ENCODE results near the gene RNF115. TPM values are rescaled to one million over a fixed set of nuclear protein-coding genes. Genes with fewer than 3 reads are reported as not detected.

RNF115 gene
- total and polyA plus RNA-seq, 2 of the 13 experiments (the other 11 are each of a cell fraction or from before 2014, with no cell fraction given): 6.0 to 10.1 TPM

DNA sequence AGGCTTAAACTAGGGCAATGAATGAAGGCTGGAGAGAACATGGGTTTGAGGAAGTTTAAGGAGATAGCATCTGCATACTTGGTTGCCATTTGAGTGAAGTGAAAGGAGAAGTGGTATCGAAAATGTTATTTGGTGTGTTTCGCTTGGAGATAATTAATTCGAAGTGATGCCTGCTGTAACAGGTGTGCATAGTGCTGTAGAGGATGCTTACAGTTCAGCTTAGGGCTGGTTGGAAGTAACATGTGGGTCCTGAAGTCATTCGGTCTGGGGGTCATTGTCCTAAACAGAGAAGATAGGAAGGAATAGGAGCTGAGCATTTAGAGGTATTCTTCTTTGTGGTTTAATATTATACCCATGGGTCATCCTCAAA lies 21.2 kb upstream of the RNF115 start:
- FAIRE-seq: no peak
- WGBS (ENCODE audit: low lambda C conversion rate): 11% methylated on average over 4 of the region's 4 CpGs
- H3K9ac ChIP-seq (ENCODE audit: insufficient read depth, low read depth, low read length): peak overlapping the region; percentile 68; the same call in 1 of the 2 replicates

More for the DNA sequence above, 21.2 kb upstream of the RNF115 start:
- intact Hi-C loops (cut with micrococcal nuclease; ENCODE audit: unreplicated experiment): loop anchor here (1.0 kb wide), 1 partner anchor 168 kb away; no protein-coding TSS in a partner anchor
- peaks cover 10 to 26% of the 10 kb centered on the region in 2 experiments for H3K36me3 ChIP-seq (replicated peaks in 1 of 2; ENCODE audit: control insufficient read depth in 1 of 2, insufficient read depth in 2 of 2, low read length in 2 of 2)
- H3K27ac ChIP-seq (ENCODE audit: extremely low read length, insufficient read depth, low read length): no peak overlapping the region
- ChIA-PET POLR2A (interaction anchor here (0.8 to 4.5 kb wide), 12 partner anchors 10 to 113 kb away, joined by 3 to 44 read pairs (median 4); partner anchors contain the start of genes LIX1L, PIAS3, POLR3C and RBM8A), CTCF (ENCODE audit: low intra/inter-chr PET ratio, low total read pairs) (interaction anchor here (0.6 to 2.5 kb wide), 2 partner anchors 65 to 168 kb away, joined by 4 to 14 read pairs; partner anchors contain the start of gene ITGA10)
- BruUV-seq (replicated peaks): no TSS peak
- no peaks in the 10 kb centered on the region for H3K9me3 ChIP-seq (ENCODE audit: low read length)
- H3K27me3 ChIP-seq (ENCODE audit: control insufficient read depth in 1 of 2, insufficient read depth in 2 of 2, low read length in 2 of 2): no peaks in the 10 kb centered on the region
- in situ Hi-C loops (cut with HindIII; ENCODE audit: extremely low pct_ligation_motif_present, low pct_unique_long_range_greater_than_20kb): loop anchor here (10.0 kb wide), 1 partner anchor 170 kb away; no protein-coding TSS in a partner anchor
- peak overlapping the region; percentile 95 for H3K4me2 ChIP-seq (ENCODE audit: low read depth, low read length)
- H3K79me2 ChIP-seq (ENCODE audit: insufficient read depth, low read length): no peaks in the 10 kb centered on the region
- DNase-seq (ENCODE audit: low spot score) (no peak), ATAC-seq (peak; percentile 44)
- peak overlapping the region; percentile 55 to 78 (median 66) for H3K4me3 ChIP-seq (replicated peaks in 1 of 3; ENCODE audit: insufficient read depth in 1 of 3, low read depth in 2 of 3, low read length in 3 of 3)
- TF ChIP-seq, protein P1, sequence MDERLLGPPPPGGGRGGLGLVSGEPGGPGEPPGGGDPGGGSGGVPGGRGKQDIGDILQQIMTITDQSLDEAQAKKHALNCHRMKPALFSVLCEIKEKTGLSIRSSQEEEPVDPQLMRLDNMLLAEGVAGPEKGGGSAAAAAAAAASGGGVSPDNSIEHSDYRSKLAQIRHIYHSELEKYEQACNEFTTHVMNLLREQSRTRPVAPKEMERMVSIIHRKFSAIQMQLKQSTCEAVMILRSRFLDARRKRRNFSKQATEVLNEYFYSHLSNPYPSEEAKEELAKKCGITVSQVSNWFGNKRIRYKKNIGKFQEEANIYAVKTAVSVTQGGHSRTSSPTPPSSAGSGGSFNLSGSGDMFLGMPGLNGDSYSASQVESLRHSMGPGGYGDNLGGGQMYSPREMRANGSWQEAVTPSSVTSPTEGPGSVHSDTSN (CRISPR knock-in tag; IDR thresholded peaks at IDR 0.05): no peak
- TF ChIP-seq, protein P2, sequence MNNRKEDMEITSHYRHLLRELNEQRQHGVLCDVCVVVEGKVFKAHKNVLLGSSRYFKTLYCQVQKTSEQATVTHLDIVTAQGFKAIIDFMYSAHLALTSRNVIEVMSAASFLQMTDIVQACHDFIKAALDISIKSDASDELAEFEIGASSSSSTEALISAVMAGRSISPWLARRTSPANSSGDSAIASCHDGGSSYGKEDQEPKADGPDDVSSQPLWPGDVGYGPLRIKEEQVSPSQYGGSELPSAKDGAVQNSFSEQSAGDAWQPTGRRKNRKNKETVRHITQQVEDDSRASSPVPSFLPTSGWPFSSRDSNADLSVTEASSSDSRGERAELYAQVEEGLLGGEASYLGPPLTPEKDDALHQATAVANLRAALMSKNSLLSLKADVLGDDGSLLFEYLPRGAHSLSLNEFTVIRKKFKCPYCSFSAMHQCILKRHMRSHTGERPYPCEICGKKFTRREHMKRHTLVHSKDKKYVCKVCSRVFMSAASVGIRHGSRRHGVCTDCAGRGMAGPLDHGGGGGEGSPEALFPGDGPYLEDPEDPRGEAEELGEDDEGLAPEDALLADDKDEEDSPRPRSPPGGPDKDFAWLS (CRISPR knock-in tag; IDR thresholded peaks at IDR 0.05; ENCODE audit: borderline replicate concordance): 0 out of 2 replicates have a peak, but pooled peaks have one; percentile 11
- TF ChIP-seq POLR2G (IDR thresholded peaks at IDR 0.05; ENCODE audit: low read depth, low read length) (peak; percentile 22; the same call in 1 of the 2 replicates), ZSCAN29 (CRISPR knock-in tag; conservative IDR thresholded peaks at IDR 0.05) (0 out of 2 replicates have a peak, but pooled peaks have one; percentile 18), ZC3H4 (CRISPR knock-in tag; IDR thresholded peaks at IDR 0.05; ENCODE audit: borderline replicate concordance) (no peak)
- no peak overlapping the region for H2AFZ ChIP-seq (ENCODE audit: low read length)
- peaks cover 12% of the 10 kb centered on the region for H3K4me1 ChIP-seq (ENCODE audit: insufficient read depth, low read length)
- H4K20me1 ChIP-seq (ENCODE audit: insufficient read depth, low read length): no peaks in the 10 kb centered on the region

Measured in HepG2 (cell line).